Cardiac fibroblast (primary cell): Measurements from ENCODE around the gene GLOD5.

ENCODE experiments used
- DNase-seq, 2 donors: peaks; one replicate each; pipeline versions ENCODE4 v3.0.0 to v3.0.0-alpha.2; 2010; ENCODE audit warnings: low read depth in 2 of 2
- H3K4me3 ChIP-seq, 2 donors: replicated peaks in 1 of 2; 1 replicate in 1 of 2; 2 replicates in 1 of 2; pipeline ENCODE4 v1.5.1; 2011; ENCODE audit warnings: low read depth in 2 of 2, low read length in 2 of 2, mild to moderate bottlenecking in 2 of 2, moderate library complexity in 1 of 2
- CTCF ChIP-seq: IDR thresholded peaks from one replicate; pipeline ENCODE4 v1.5.1; 2011; ENCODE audit warnings: low read depth, mild to moderate bottlenecking, low read length, inconsistent platforms

Gene GLOD5

GRCh38 chrX:48800574-48801279 lies 39.2 kb downstream of the GLOD5 start:
- no peak for TF ChIP-seq CTCF
- DNase-seq = no peak
- H3K4me3 ChIP-seq = peak overlapping the region; percentile 57 to 71

- peak within 1 kb of the TSS; percentile 57 to 71 for H3K4me3 ChIP-seq
- no peak for TF ChIP-seq CTCF
- DNase-seq = peak; percentile 98 to 99
Measured at GRCh38 chrX:48801280-48802088, 39.9 kb downstream of the GLOD5 start, which contains the start of gene HDAC6. HDAC6 (plus strand) TSS chrX:48802067; CDS start chrX:48802693, 626 bp downstream.

GRCh38 chrX:48802089-48802904 lies 40.8 kb downstream of the GLOD5 start:
- H3K4me3 ChIP-seq = peak overlapping the region; percentile 56 to 68
- TF ChIP-seq CTCF = no peak
- DNase-seq = peak; percentile 81 to 85

GRCh38 chrX:48802905-48803200 lies 41.3 kb downstream of the GLOD5 start:
- no peak for TF ChIP-seq CTCF
- peak overlapping the region; percentile 56 to 68 for H3K4me3 ChIP-seq
- peak; percentile 0 to 3 for DNase-seq

GRCh38 chrX:48806081-48806480 lies 44.5 kb downstream of the GLOD5 start:
- H3K4me3 ChIP-seq = no peak overlapping the region
- DNase-seq = peak in 1 of 2 donors; percentile 0
- TF ChIP-seq CTCF = no peak

- no peak for DNase-seq
- no peak for TF ChIP-seq CTCF
Measured at GRCh38 chrX:48813644-48814043, 52.1 kb downstream of the GLOD5 start.

More at GRCh38 chrX:48813644-48814043, 52.1 kb downstream of the GLOD5 start:
- no peak overlapping the region for H3K4me3 ChIP-seq
